Measurements from ENCODE around the gene C2orf15.
A peak's percentile ranks its signal among the peaks of the same experiment; 100 is the strongest.
"Not testable (repeated sequence)": the region's sequence is repeated elsewhere in the genome, so short reads cannot be mapped to it uniquely, and the experiment has no call there.

C2orf15 gene

GRCh38 chr2:99180755-99181623 lies 39.5 kb downstream of the C2orf15 start, which contains the start of the genes MITD1 and MRPL30:
MITD1 (minus strand) TSS chr2:99181058; CDS start chr2:99180981, 77 bp downstream.
MRPL30 (plus strand) TSS chr2:99181184; CDS start chr2:99186204, 5,020 bp downstream.
- Histone ChIP-seq H3K36me3 (ENCODE audit: insufficient read depth, low read length) (no peaks in the 10 kb centered on the region), H3K27ac (peak within 1 kb of the TSS; percentile 67; the same call in 1 of the 2 replicates), H3K9me3 (ENCODE audit: low read depth, low read length) (no peaks in the 10 kb centered on the region), H3K9ac (ENCODE audit: insufficient read length) (peak within 1 kb of the TSS; percentile 94), H3K4me3 (peak within 1 kb of the TSS; percentile 99)
- DNase-seq (ENCODE audit: low read depth, low spot score): peak; percentile 96
- TF ChIP-seq FOXP2 (optimal IDR thresholded peaks at IDR 0.05; ENCODE audit: control extremely low read depth, extremely low read length, insufficient read depth): peak; percentile 57
- peak; percentile 95 for TF ChIP-seq POLR2AphosphoS5 (IDR thresholded peaks at IDR 0.05; ENCODE audit: borderline replicate concordance, low read depth, low read length)
- no peak for TF ChIP-seq EZH2 (IDR thresholded peaks at IDR 0.05)

- DNase-seq (ENCODE audit: low read depth, low spot score): no peak
Measured at GRCh38 chr2:99181624-99182000, 40.1 kb downstream of the C2orf15 start.

GRCh38 chr2:99183025-99183424 lies 41.5 kb downstream of the C2orf15 start:
- H3K4me3 ChIP-seq: peak overlapping the region; percentile 14; the same call in 1 of the 2 replicates
- TF ChIP-seq POLR2AphosphoS5 (IDR thresholded peaks at IDR 0.05; ENCODE audit: borderline replicate concordance, low read depth, low read length) (no peak), FOXP2 (optimal IDR thresholded peaks at IDR 0.05; ENCODE audit: control extremely low read depth, extremely low read length, insufficient read depth) (no peak), EZH2 (IDR thresholded peaks at IDR 0.05) (no peak)

More at GRCh38 chr2:99181624-99182000, 40.1 kb downstream of the C2orf15 start:
- Histone ChIP-seq H3K9me3 (ENCODE audit: low read depth, low read length) (no peaks in the 10 kb centered on the region), H3K36me3 (ENCODE audit: insufficient read depth, low read length) (no peaks in the 10 kb centered on the region), H3K27ac (peak overlapping the region; percentile 67; the same call in 1 of the 2 replicates), H3K9ac (ENCODE audit: insufficient read length) (peak overlapping the region; percentile 94), H3K4me3 (peak overlapping the region; percentile 99)
- TF ChIP-seq EZH2 (IDR thresholded peaks at IDR 0.05) (no peak), POLR2AphosphoS5 (IDR thresholded peaks at IDR 0.05; ENCODE audit: borderline replicate concordance, low read depth, low read length) (no peak), FOXP2 (optimal IDR thresholded peaks at IDR 0.05; ENCODE audit: control extremely low read depth, extremely low read length, insufficient read depth) (no peak)

GRCh38 chr2:99184811-99185210 lies 43.3 kb downstream of the C2orf15 start:
- no peak for DNase-seq (ENCODE audit: low read depth, low spot score)
- no peak for TF ChIP-seq POLR2AphosphoS5 (IDR thresholded peaks at IDR 0.05; ENCODE audit: borderline replicate concordance, low read depth, low read length)
- no peak for TF ChIP-seq EZH2 (IDR thresholded peaks at IDR 0.05)
- no peak for TF ChIP-seq FOXP2 (optimal IDR thresholded peaks at IDR 0.05; ENCODE audit: control extremely low read depth, extremely low read length, insufficient read depth)

More at GRCh38 chr2:99183025-99183424, 41.5 kb downstream of the C2orf15 start:
- no peaks in the 10 kb centered on the region for H3K9me3 ChIP-seq (ENCODE audit: low read depth, low read length)
- no peak overlapping the region for H3K27ac ChIP-seq
- no peak for DNase-seq (ENCODE audit: low read depth, low spot score)
- peaks cover 9% of the 10 kb centered on the region for H3K36me3 ChIP-seq (ENCODE audit: insufficient read depth, low read length)
- H3K9ac ChIP-seq (ENCODE audit: insufficient read length): no peak overlapping the region

GRCh38 chr2:99187011-99187410 lies 45.5 kb downstream of the C2orf15 start:
- no peak overlapping the region for H3K9ac ChIP-seq (ENCODE audit: insufficient read length)
- no peak overlapping the region for H3K27ac ChIP-seq
- peaks cover 46% of the 10 kb centered on the region for H3K36me3 ChIP-seq (ENCODE audit: insufficient read depth, low read length)
- no peaks in the 10 kb centered on the region for H3K9me3 ChIP-seq (ENCODE audit: low read depth, low read length)
- H3K4me3 ChIP-seq: no peak overlapping the region
- DNase-seq (ENCODE audit: low read depth, low spot score): no peak
- TF ChIP-seq POLR2AphosphoS5 (IDR thresholded peaks at IDR 0.05; ENCODE audit: borderline replicate concordance, low read depth, low read length) (no peak), EZH2 (IDR thresholded peaks at IDR 0.05) (no peak), FOXP2 (optimal IDR thresholded peaks at IDR 0.05; ENCODE audit: control extremely low read depth, extremely low read length, insufficient read depth) (no peak)

More at GRCh38 chr2:99184811-99185210, 43.3 kb downstream of the C2orf15 start:
- H3K36me3 ChIP-seq (ENCODE audit: insufficient read depth, low read length): peaks cover 25% of the 10 kb centered on the region
- H3K4me3 ChIP-seq: no peak overlapping the region
- no peaks in the 10 kb centered on the region for H3K9me3 ChIP-seq (ENCODE audit: low read depth, low read length)
- H3K9ac ChIP-seq (ENCODE audit: insufficient read length): no peak overlapping the region
- H3K27ac ChIP-seq: no peak overlapping the region

GRCh38 chr2:99188357-99188756 lies 46.9 kb downstream of the C2orf15 start:
- no peak overlapping the region for H3K4me3 ChIP-seq
- no peak for TF ChIP-seq EZH2 (IDR thresholded peaks at IDR 0.05)
- TF ChIP-seq POLR2AphosphoS5 (IDR thresholded peaks at IDR 0.05; ENCODE audit: borderline replicate concordance, low read depth, low read length): no peak
- TF ChIP-seq FOXP2 (optimal IDR thresholded peaks at IDR 0.05; ENCODE audit: control extremely low read depth, extremely low read length, insufficient read depth): no peak
- peaks cover 50% of the 10 kb centered on the region for H3K36me3 ChIP-seq (ENCODE audit: insufficient read depth, low read length)
- H3K27ac ChIP-seq: no peak overlapping the region
- H3K9me3 ChIP-seq (ENCODE audit: low read depth, low read length): no peaks in the 10 kb centered on the region
- DNase-seq (ENCODE audit: low read depth, low spot score): no peak
- H3K9ac ChIP-seq (ENCODE audit: insufficient read length): no peak overlapping the region

DNA sequence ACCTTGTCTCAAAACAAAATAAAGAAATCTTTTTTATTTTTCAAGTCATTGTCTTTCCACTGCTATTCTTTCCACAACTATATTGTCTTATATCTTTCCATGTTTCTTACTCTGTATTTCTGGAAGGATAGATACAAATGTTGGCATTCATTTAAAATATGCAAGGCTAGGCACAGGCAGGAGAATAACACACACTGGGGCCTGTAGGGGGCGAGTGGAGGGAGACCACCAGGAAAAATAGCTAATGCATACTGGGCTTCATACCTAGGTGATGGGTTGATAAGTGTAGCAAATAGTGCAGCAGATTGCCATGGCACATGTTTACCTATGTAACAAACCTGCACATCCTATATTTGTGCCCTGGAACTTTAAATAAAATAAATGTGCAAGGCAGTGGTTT lies 49.0 kb downstream of the C2orf15 start:
- H3K27ac ChIP-seq: no peak overlapping the region
- no peak overlapping the region for H3K4me3 ChIP-seq
- peaks cover 59% of the 10 kb centered on the region for H3K36me3 ChIP-seq (ENCODE audit: insufficient read depth, low read length)
- no peak overlapping the region for H3K9ac ChIP-seq (ENCODE audit: insufficient read length)
- no peak for TF ChIP-seq POLR2AphosphoS5 (IDR thresholded peaks at IDR 0.05; ENCODE audit: borderline replicate concordance, low read depth, low read length)
- no peak for TF ChIP-seq FOXP2 (optimal IDR thresholded peaks at IDR 0.05; ENCODE audit: control extremely low read depth, extremely low read length, insufficient read depth)
- TF ChIP-seq EZH2 (IDR thresholded peaks at IDR 0.05): no peak
- DNase-seq (ENCODE audit: low read depth, low spot score): no peak
- no peaks in the 10 kb centered on the region for H3K9me3 ChIP-seq (ENCODE audit: low read depth, low read length)

DNA sequence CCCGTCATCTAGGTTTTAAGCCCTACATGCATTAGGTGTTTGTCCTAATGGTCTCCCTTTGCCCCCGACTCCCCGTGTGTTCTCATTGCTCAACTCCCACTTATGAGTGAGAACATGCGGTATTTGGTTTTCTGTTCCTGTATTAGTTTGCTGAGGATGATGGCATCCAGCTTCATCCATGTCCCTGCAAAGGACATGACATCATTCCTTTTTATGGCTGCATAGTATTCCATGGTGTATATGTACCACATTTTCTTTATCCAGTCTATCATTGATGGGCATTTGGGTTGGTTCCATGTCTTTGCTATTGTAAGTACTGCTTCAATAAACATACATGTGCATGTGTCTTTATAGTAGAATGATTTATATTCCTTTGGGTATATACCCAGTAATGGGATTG lies 50.9 kb downstream of the C2orf15 start:
- DNase-seq (ENCODE audit: low read depth, low spot score); H3K4me3 ChIP-seq; H3K9ac ChIP-seq (ENCODE audit: insufficient read length); H3K9me3 ChIP-seq (ENCODE audit: low read depth, low read length); H3K27ac ChIP-seq: not testable (repeated sequence)
- H3K36me3 ChIP-seq (ENCODE audit: insufficient read depth, low read length): peaks cover 70% of the 10 kb centered on the region

Data from SK-N-MC (cell line).